Stomach (tissue), 9 donors: ENCODE data around the gene SYT3. TPM values are rescaled to one million over a fixed set of nuclear protein-coding genes. Genes with fewer than 3 reads are reported as not detected.
A peak's percentile ranks its signal among the peaks of the same experiment; 100 is the strongest.
"Not testable (repeated sequence)": the region's sequence is repeated elsewhere in the genome, so short reads cannot be mapped to it uniquely, and the experiment has no call there.

Experiments used
- DNase-seq, 2 donors: peaks; one replicate each; pipeline versions ENCODE4 v3.0.0 to v3.0.0-alpha.2; 2013 to 2019
- H3K27ac ChIP-seq, 5 donors: fragments of 200-600 bp in 4 of 5; sonication (generic) in 4 of 5; one replicate each; pipeline ENCODE4 v1.5.1; 2013 to 2019; ENCODE audit warnings: mild to moderate bottlenecking in 1 of 5, moderate library complexity in 1 of 5
- H3K27me3 ChIP-seq, 3 donors: fragments of 200-600 bp; sonication (generic); one replicate each; pipeline ENCODE4 v1.5.1; 2017 to 2019; ENCODE audit warnings: mixed run types in 1 of 3
- H3K36me3 ChIP-seq, 4 donors: fragments of 200-600 bp; sonication (generic); 1 replicate in 3 of 4; 2 replicates in 1 of 4; pipeline ENCODE4 v1.5.1; 2016 to 2019
- H3K4me1 ChIP-seq, 4 donors: fragments of 200-600 bp; sonication (generic); one replicate each; pipeline ENCODE4 v1.5.1; 2016 to 2019
- H3K4me3 ChIP-seq, 4 donors: fragments of 200-600 bp; sonication (generic) in 3 of 4; one replicate each; pipeline ENCODE4 v1.5.1; 2016 to 2019; ENCODE audit warnings: mild to moderate bottlenecking in 1 of 4
- H3K9me3 ChIP-seq, 4 donors: fragments of 200-600 bp; sonication (generic); one replicate each; pipeline ENCODE4 v1.5.1; 2016 to 2019
- CTCF ChIP-seq, 7 experiments: fragments of 450-650 bp in 4 of 7; fragments of 200-600 bp in 3 of 7; sonication (generic) in 3 of 7; IDR thresholded peaks; one replicate each; pipeline ENCODE4 v1.5.1; 2016 to 2019; ENCODE audit warnings: antibody characterized with exemption in 7 of 7, control low read depth in 2 of 7, mild to moderate bottlenecking in 1 of 7
- EP300 ChIP-seq: sonication (generic); formaldehyde crosslinking; IDR thresholded peaks from one replicate; pipeline ENCODE4 v1.6.1; 2017; ENCODE audit warnings: antibody characterized with exemption
- POLR2A ChIP-seq, 4 donors: fragments of 450-650 bp; IDR thresholded peaks; one replicate each; pipeline ENCODE4 v1.6.1; 2016; ENCODE audit warnings: antibody characterized with exemption in 4 of 4, control low read depth in 2 of 4, mild to moderate bottlenecking in 1 of 4, moderate library complexity in 1 of 4
- POLR2AphosphoS5 ChIP-seq, 3 donors: sonication (generic); formaldehyde crosslinking; IDR thresholded peaks; one replicate each; pipeline ENCODE4 v1.6.1; 2016; ENCODE audit warnings: antibody characterized with exemption in 3 of 3
- WGBS, 5 donors: extraction: QIAGEN DNeasy Blood & Tissue Kit in 3 of 5; methylation state at CpG; one replicate each; pipeline versions ENCODE4 v1.1.5 to v1.1.7; 2013 to 2018; 5-methylcytosine and 5-hydroxymethylcytosine counted together
- intact Hi-C: fragments of 100-400 bp; cut with DNase I; formaldehyde crosslinking; loops from one replicate; pipeline ENCODE4 v1.15.1; 2023; ENCODE audit warnings: low total_unique reads
- polyA plus RNA-seq, 3 donors: library from polyadenylated mRNA; stranded (reverse); fragments of 200-250 nt; gene quantifications; one replicate each; pipeline ENCODE4 v1.2.3, GENCODE V29; 2013
- total RNA-seq, 5 donors: library from RNA; depleted of rRNA; stranded (reverse); fragments of >200 nt; gene quantifications; one replicate each; pipeline versions ENCODE4 v1.1.0 to v1.2.3, GENCODE V29; 2014 to 2016
- donor health status: healthy with polysubstance abuse.
- donor health status: Bipolar disorder and iron deficiency.
- donor health status: healthy.

SYT3 gene
- total and polyA plus RNA-seq, 8 donors: 0.13 to 1.3 (median 0.14) TPM; not detected in 5

GRCh38 chr19:50599427-50599826 lies 40.3 kb downstream of the SYT3 start:
- intact Hi-C loops: no loop called here
- Histone ChIP-seq H3K27me3 (peaks cover 0 to 66% (median 14%) of the 10 kb centered on the region in 3 donors), H3K9me3 (no peaks in the 10 kb centered on the region), H3K4me3 (no peak overlapping the region), H3K4me1 (no peaks in the 10 kb centered on the region), H3K27ac (no peak overlapping the region), H3K36me3 (no peaks in the 10 kb centered on the region)
- no peak for DNase-seq
- no peak for TF ChIP-seq EP300
- TF ChIP-seq POLR2AphosphoS5 (IDR thresholded peaks at IDR 0.05): no peak
- no peak for TF ChIP-seq CTCF (IDR thresholded peaks at IDR 0.05)
- no peak for TF ChIP-seq POLR2A (IDR thresholded peaks at IDR 0.05)
- 70 to 84% (median 77%) methylated on average over 9 of the region's 9 CpGs for WGBS, 5 donors

- Histone ChIP-seq H3K36me3 (no peaks in the 10 kb centered on the region), H3K4me1 (no peaks in the 10 kb centered on the region), H3K4me3 (no peak overlapping the region), H3K9me3 (no peaks in the 10 kb centered on the region), H3K27me3 (peaks cover 0 to 43% (median 0%) of the 10 kb centered on the region in 3 donors), H3K27ac (no peak overlapping the region)
- TF ChIP-seq EP300 (no peak), CTCF (IDR thresholded peaks at IDR 0.05) (no peak), POLR2AphosphoS5 (IDR thresholded peaks at IDR 0.05) (no peak), POLR2A (IDR thresholded peaks at IDR 0.05) (no peak)
- WGBS, 5 donors: 60 to 85% (median 74%) methylated on average over 3 of the region's 3 CpGs
- DNase-seq: peak in 1 of 2 donors; percentile 59
- intact Hi-C loops: no loop called here
Observed at GRCh38 chr19:50590191-50590590, 49.5 kb downstream of the SYT3 start.

- DNase-seq, H3K4me1 ChIP-seq, H3K36me3 ChIP-seq, H3K9me3 ChIP-seq, H3K27ac ChIP-seq, H3K4me3 ChIP-seq, intact Hi-C loops: not testable (repeated sequence)
- peaks cover 0 to 25% (median 5%) of the 10 kb centered on the region in 3 donors for H3K27me3 ChIP-seq
- WGBS, 5 donors: 71 to 81% (median 79%) methylated on average over 14 to 23 of the region's 24 CpGs
Observed at GRCh38 chr19:50581795-50582660, 57.7 kb downstream of the SYT3 start.

- no peak for TF ChIP-seq POLR2AphosphoS5 (IDR thresholded peaks at IDR 0.05)
- TF ChIP-seq CTCF (IDR thresholded peaks at IDR 0.05): no peak
Observed at GRCh38 chr19:50580970-50581634, 58.6 kb downstream of the SYT3 start.

More at GRCh38 chr19:50580970-50581634, 58.6 kb downstream of the SYT3 start:
- H3K36me3 ChIP-seq: no peaks in the 10 kb centered on the region
- intact Hi-C loops: no loop called here
- H3K9me3 ChIP-seq: no peaks in the 10 kb centered on the region
- peaks cover 0 to 21% (median 5%) of the 10 kb centered on the region in 3 donors for H3K27me3 ChIP-seq
- no peak overlapping the region for H3K4me3 ChIP-seq
- H3K27ac ChIP-seq: no peak overlapping the region
- no peaks in the 10 kb centered on the region for H3K4me1 ChIP-seq
- DNase-seq: no peak
- 71 to 86% (median 78%) methylated on average over 13 of the region's 13 CpGs for WGBS, 5 donors
